ENCODE measurements around the gene TP63.
"Not testable (repeated sequence)": the region's sequence is repeated elsewhere in the genome, so short reads cannot be mapped to it uniquely, and the experiment has no call there.

TP63 gene

GRCh38 chr3:189721873-189722665 is 90.9 kb downstream of the TP63 start:
- DNase-seq (ENCODE audit: low read depth, low spot score) = no peak

GRCh38 chr3:189724356-189724755 is 93.2 kb downstream of the TP63 start:
- DNase-seq (ENCODE audit: low read depth, low spot score) = no peak

GRCh38 chr3:189726277-189726676 is 95.1 kb downstream of the TP63 start:
- DNase-seq (ENCODE audit: low read depth, low spot score) = no peak

GRCh38 chr3:189727158-189727557 is 96.0 kb downstream of the TP63 start:
- no peak for DNase-seq (ENCODE audit: low read depth, low spot score)

DNA sequence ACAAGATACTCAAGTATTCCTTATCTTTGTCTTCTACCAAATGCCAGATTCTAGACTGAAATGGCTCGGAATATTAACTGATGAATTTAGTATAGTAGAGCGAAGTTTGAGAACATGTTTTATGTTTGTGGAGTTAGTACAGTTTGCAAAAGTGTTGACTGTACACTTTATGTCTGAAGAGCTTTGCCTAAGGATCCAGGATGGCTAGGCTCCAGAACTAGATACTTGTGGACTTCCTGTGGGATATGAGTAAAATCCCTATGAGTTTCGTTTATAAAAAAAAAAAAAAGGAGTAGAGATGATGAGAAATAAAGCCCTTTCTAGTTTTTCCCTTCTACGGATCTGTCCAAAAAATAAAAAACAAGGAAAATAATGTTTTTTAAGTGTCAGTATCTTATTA is 96.7 kb downstream of the TP63 start:
- DNase-seq (ENCODE audit: low read depth, low spot score) = no peak

DNA sequence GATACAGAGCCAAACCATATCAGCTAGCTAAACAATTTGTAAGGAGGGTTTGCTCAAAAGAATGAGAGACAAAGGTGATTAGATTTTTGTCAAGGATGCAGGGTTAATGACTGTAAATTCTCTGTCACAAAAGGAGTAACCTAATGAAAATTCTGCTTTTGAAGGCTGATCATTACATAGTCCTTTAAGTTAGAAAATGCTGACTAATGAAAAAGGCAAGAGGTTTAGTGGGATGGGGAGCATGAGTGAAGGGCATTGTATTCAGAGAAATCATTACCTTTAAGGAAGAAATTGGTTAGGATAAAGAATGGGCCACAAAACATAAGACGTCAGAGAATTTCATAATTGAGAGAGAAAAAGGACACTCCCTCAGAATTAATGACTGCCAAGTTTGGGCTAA is 97.7 kb downstream of the TP63 start:
- no peak for DNase-seq (ENCODE audit: low read depth, low spot score)

GRCh38 chr3:189734061-189734460 is 102.9 kb downstream of the TP63 start:
- DNase-seq (ENCODE audit: low read depth, low spot score) = no peak

GRCh38 chr3:189735913-189736312 is 104.7 kb downstream of the TP63 start:
- no peak for DNase-seq (ENCODE audit: low read depth, low spot score)

DNA sequence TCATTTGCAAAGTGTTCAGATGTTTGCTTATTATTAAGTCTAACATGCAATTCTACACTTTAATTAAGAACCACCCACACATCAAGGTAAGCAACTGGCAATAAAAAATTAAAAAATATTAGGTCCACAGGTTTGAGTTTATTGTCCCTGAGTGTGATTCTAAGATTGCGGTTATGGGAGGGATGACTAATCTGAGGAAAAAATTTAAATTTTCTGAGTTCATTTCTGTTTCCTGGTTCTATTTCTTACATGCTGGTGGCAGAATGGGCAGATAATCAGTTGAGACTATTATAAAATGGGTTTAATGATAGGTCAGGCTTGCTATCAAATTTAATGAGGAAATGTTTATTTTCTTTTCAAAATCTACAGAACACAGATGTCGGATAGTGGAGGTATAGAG is 105.9 kb downstream of the TP63 start:
- DNase-seq (ENCODE audit: low read depth, low spot score) = no peak

- DNase-seq (ENCODE audit: low read depth, low spot score) = no peak
Observed at GRCh38 chr3:189737619-189738018, 106.4 kb downstream of the TP63 start.

DNA sequence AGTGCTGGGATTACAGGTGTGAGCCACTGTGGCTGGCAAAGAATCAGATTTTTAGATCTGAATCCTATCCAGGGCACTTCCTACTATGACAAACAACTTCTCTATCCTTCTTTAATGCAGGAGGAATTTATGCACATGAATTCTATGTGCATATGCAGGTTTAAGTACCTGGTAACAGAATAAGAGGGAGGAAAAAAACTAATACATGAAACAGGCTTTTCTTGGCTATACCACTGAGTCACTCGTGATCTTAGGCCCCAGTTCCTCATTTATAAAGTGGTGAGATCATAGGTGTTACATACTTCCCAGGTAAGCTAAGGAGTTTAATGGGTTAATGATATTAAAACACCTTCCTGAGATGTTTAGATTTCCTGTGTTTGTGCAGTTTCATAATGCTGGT is 108.2 kb downstream of the TP63 start:
- DNase-seq (ENCODE audit: low read depth, low spot score) = no peak

GRCh38 chr3:189740156-189740555 is 109.0 kb downstream of the TP63 start:
- DNase-seq (ENCODE audit: low read depth, low spot score) = no peak

DNA sequence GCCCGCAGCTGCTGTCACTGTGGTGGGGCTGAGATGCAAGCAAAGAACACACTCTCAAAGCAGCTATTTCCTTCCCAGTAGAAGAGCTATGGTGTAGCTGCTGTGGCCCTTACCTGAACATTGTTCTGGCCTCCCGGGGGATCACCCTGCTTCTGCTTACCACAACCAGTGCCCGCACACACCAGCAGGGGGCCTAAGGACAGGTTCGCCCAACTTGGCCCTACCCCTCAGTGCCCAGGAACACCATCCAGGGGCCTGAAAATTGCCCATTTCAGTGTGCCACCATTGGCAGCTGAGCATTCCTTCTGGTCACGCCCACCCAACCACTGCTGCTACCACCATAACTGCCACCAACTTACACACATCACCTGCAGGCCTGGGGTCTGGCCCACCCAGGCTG is 113.0 kb downstream of the TP63 start:
- DNase-seq (ENCODE audit: low read depth, low spot score) = no peak

GRCh38 chr3:189745622-189746021 is 114.4 kb downstream of the TP63 start:
- DNase-seq (ENCODE audit: low read depth, low spot score) = no peak

DNA sequence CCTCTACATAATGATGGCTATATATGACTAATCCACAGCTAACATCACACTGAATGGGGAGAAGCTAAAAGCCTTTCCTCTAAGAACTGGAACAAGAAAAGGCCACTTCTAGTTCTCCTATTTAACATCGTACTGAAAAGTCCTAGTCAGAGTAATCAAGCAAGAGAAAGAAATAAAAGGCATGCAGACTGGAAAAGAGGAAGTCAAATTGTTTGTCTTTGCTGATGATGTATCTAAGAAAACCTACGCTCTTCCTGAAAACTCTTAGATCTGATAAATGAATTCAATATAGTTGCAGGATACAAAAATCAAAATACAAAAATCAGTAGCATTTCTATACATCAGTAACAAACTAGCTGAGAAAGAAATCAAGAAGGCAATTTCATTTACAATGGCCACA is 116.9 kb downstream of the TP63 start:
- DNase-seq (ENCODE audit: low read depth, low spot score) = no peak

DNA sequence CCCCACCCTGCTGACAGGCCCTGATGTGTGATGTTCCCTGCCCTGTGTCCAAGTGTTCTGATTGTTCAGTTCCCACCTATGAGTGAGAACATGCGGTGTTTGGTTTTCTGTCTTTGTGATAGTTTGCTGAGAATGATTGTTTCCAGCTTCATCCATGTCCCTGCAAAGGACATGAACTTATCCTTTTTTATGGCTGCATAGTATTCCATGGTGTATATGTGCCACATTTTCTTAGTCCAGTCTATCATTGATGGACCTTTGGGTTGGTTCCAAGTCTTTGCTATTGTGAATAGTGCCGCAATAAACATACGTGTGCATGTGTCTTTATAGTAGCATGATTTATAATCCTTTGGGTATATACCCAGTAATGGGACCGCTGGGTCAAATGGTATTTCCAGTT is 119.8 kb downstream of the TP63 start:
- DNase-seq (ENCODE audit: low read depth, low spot score) = not testable (repeated sequence)

DNA sequence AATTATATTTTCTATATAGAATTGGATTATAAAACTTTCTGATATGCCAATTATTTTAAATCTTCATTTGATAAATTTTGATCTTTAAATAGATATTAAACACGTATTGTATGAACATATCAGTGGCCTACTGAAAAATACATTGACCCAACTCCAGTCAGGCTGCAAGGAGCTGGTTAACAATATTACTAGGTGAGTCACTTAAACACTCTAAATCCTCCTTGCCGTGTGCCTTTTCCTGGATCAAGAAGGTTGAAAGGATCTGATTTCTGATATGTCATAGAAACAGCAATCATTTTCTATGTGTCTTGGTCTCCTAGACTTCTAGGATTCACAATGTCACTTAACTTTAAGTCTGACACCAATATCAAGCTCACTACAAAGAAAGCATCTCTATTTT is 123.2 kb downstream of the TP63 start:
- DNase-seq (ENCODE audit: low read depth, low spot score) = no peak

DNA sequence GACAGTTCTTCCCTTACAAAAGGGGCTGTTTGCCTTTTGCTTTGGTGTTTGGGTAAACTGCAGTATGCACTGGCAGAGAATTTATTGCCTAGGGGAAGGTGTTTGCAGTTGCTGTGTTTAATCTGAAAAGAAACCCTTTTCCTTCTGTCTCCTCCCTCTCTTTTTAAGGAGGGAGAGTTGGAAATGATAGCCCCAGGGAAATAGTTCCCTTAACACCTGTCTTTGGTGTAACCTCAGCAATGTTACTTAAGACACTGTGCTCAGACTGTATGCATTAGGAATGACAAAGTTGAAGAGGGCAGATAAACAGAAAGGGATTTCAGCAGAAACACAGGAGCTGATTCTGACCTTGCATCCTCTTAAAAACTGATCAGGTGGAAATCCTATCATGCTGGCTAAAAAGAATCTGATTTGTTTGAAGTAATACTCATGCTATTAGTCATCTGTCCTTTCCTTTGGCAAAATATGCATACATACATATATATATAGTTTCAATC is 125.4 kb downstream of the TP63 start:
- DNase-seq (ENCODE audit: low read depth, low spot score) = no peak

DNA sequence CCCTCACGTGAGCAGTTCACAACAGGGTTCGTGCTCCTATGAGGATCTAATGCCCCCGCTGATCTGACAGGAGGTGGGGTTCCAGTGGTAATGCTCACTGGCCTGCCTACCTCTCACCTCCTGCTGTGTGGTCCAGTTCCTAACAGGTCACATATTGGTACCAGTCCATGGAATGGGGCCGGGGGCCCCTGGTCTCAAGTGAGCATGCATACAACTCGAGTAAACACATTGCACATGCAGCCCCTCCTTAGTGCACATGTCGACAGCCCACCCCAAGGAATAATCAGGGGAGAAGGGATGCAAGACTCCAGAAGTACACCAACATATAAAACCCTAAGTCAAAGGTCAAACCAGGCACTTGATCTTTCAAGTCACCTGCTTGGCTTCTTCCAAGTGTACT is 127.0 kb downstream of the TP63 start:
- no peak for DNase-seq (ENCODE audit: low read depth, low spot score)

- DNase-seq (ENCODE audit: low read depth, low spot score) = no peak
Observed at GRCh38 chr3:189766416-189766815, 135.2 kb downstream of the TP63 start.

DNA sequence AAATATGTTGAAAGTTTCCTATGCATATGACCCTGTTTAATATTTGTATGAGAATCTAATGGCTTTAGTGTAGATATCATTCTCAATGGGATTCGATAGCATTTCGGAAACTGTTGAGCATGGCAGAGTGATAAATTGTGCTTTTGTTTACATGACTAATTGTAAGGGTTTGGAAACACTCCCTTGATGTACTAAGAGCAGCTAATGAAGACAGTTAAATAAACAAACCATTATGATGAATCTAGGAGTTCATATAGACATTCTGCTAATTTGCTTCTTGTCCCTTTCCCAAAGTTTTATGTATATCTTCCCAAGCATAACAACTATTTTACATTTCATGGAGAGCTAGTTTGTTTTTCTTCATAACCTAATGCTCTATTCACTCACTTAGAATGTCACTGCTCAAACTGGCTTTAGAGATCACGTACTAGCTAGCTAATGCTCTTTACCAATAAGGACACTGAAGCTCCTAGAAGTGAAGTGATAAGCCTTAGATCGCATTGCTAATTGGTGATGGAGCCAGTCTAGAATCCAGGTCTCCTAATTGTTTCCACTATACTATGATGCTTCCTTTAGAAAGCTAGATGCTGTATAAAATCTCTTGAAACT is 140.8 kb downstream of the TP63 start:
- no peak for DNase-seq (ENCODE audit: low read depth, low spot score)

- DNase-seq (ENCODE audit: low read depth, low spot score) = no peak
Observed at GRCh38 chr3:189772584-189772983, 141.4 kb downstream of the TP63 start.

DNA sequence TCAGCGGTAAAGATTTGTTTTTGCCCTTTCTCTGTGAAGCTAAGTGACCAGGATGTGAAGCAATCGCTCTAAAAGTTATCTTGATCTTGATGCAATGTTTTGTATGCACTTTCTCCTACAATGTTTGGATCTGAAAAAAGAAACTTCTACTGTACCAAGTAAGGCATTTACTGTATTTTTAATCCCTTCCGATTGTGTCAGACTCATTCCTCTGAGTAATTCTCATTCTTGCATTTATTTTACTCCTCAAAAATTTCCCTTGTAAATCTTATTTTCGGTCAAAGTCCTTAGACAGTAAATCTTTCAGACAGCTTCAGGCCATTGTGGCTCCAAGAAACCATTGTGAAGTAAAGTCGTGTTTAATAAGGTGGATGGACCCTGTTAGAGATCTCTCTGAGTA is 141.9 kb downstream of the TP63 start:
- no peak for DNase-seq (ENCODE audit: low read depth, low spot score)

All from activated naive CD8-positive, alpha-beta T cell treated with anti-CD3 and anti-CD28 coated beads, Interleukin-2, amount 50 U/mL, for 16 hours (primary cell).